GM19324 (cell line): Measurements from ENCODE around the gene RPS17.

ENCODE experiments used
- ATAC-seq: cut with Tn5 transposase; IDR thresholded peaks from one replicate; pipeline ENCODE4 v1.9.1; 2021; ENCODE audit warnings: mild to moderate bottlenecking, moderate library complexity; ENCODE audit not compliant: unreplicated experiment, low FRiP score

RPS17 gene

DNA sequence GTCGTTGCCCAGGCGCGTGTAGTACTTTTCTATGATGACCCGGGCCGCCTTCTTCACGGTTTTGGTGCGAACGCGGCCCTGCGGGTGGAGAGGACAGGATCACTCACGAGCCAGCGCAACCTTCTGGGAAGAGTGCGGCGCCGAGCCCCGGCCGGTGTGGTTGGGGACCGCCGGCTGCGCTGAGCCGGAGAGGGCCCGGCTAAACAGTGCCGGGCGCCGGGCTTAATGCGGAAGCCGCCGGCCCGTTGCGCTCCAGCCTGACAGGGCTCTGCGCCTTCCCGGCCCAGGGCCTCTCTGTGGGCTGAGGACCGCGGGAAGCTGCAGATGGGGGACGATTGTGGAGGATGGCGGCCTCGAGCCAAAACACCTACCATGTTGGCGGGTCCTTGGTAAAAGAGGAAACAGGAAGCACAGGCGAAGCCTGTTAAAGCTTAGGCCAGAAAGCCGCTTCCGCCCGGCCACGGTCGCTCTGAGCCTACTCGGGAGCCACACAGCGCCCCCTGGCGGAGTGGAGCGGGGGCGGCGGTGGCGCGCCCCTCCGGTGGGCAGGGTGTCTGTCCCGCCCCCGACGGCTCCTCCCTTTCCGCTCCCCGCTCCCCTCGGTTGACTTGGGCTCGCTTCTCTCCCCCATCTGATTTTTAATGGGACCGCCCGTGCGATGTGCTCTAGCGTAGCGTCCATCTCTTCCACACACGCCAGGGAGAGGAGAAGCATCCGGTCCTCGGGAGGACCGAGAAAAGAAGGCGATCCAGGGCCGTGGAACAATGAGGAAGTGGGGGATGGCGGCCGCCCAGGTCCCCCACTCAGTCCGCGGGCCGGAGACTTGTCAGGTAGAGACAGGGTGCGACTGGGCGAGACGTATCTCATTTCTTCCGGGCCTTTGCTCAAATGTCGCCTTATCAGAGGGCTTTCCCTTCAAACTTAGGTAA lies at the start of gene RPS17:
Gene RPS17, minus strand, starts transcription at position 403 of the 929 bp plus-strand sequence. Its CDS starts 29 bp downstream, at position 374.
- peak; percentile 98 for ATAC-seq

DNA sequence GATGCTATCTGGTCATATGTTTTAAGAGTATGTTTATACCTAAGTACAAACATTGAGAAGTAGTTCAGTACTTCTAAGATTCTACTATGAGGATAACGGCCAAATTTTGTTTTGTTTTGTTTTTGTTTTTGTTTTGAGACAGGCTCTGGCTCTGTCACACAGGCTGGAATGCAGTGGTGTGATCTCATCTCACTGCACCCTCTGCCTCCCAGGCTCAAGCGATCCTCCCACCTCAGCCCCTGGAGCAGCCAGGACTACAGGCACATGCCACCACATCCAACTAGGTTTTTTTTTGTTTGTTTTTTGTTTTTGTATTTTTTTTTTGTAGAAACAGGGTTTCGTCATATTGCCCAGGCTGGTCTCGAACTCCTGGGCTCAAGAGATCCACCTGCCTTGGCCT lies 47.5 kb upstream of the RPS17 start:
- ATAC-seq = no peak

DNA sequence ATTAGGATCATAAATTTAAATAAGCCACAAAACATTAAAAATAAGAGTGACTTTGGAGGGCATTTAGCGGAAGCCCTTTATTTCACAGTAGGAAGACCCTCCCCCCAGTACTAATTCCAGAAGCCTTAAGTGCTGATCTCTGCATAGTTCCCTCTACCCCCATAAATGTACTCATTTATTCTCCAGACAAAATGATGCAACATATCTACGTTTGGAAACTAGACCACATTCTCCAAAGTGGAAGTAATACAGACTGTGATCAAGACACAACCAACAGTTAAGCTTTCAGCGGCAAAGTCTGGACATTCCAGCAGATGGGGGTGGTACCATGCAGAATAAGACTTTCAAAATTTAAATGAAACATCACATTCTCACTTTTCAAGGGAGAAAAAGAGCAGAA lies 44.8 kb upstream of the RPS17 start:
- ATAC-seq = no peak

DNA sequence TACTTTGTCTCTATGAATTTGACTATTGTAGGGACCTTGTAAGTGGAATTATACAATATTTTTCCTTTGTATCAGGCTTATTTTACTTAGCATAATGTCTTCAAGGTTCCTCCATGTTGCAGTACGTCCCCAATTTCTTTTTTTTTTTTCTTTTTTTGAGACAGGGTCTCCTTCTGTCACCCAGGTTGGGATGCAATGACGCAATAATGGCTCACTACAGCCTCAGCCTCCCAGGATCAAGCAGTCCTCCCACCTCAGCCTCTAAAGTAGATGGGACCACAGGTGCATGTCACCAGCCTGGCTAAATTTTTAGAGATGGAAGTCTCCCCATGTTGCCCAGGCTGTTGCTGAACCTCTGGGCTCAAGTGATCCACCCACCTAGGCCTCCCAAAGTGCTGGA lies 40.5 kb upstream of the RPS17 start:
- ATAC-seq = no peak

DNA sequence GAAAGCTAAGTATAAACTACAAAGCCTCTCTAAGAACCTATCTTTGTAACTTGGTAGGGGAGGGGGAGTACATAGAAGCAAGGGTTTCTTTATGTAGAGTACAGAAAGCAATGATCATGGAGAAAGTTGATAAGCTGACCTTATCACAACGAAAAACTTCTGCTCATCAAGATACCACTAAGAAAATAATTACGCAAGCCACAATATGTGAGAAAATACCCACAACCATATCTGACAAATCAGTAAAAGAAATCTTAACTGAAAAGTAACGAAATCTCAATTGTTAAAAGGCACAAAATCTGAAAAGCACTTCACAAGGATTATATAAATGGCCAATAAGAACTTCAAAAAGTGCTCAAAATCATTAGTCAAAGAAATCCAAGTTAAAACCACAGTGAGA lies 35.1 kb upstream of the RPS17 start:
- ATAC-seq = no peak

DNA sequence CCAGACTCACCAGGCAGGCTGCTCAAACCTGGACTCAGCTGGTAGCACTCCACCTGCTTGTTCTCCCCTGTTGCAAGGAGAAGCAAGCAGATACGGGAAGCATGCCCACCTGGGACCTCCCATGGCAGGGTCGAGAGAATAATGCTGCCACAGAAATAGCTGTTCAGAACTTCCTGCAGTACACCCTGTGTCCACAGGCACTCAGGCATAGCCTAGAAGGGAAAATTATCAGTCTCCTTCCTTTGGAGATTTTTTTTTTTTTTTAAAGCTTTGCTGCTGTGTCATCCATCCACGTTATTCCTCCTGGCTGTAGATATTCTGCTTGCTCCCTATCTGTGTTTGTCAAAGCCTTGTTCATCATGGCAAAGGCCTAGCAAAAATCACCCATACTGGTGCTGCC lies 32.7 kb upstream of the RPS17 start:
- no peak for ATAC-seq

DNA sequence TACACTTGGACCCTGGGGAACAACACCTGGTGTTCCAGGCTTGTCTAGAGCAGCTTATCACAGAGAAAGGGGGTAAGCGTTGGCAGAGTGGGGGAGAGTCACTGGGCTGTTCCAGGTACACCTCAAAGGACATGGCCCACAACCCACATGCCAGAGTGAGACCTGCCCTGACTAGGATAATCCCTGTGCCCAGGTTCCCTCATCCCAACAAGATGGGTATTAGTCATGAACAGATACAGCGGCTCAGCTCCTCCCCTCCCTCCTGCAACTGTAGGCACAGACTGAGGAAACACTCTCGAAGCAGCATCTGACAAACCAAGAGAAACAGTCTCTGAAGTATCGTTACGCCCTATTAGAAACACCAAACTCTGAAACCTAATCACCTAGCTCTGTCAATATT lies 32.1 kb upstream of the RPS17 start:
- no peak for ATAC-seq

DNA sequence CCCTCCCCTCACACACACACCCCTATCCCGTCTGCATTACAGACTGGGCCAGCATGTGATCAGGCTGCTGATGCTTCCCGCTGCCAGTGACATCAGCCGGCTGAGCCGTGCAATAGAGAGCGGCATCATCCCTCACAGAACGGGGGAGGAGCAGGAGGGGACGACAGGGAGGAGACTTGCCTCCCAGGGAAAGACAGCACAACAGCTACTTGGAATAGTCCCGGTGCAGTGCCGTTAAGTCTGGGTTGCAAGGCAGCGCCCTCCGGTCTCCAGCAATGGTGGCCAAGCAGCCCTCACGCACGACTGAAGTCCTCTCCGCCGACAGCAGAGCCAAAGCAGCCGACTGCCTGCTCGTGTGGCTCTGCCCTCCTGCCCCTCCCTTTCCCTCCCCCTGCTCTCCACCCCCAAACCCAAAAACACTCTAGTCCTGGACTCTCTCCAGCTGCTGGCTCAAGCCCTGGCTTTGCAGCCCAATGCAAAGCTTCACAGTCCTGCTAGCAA lies 31.5 kb upstream of the RPS17 start:
- no peak for ATAC-seq

DNA sequence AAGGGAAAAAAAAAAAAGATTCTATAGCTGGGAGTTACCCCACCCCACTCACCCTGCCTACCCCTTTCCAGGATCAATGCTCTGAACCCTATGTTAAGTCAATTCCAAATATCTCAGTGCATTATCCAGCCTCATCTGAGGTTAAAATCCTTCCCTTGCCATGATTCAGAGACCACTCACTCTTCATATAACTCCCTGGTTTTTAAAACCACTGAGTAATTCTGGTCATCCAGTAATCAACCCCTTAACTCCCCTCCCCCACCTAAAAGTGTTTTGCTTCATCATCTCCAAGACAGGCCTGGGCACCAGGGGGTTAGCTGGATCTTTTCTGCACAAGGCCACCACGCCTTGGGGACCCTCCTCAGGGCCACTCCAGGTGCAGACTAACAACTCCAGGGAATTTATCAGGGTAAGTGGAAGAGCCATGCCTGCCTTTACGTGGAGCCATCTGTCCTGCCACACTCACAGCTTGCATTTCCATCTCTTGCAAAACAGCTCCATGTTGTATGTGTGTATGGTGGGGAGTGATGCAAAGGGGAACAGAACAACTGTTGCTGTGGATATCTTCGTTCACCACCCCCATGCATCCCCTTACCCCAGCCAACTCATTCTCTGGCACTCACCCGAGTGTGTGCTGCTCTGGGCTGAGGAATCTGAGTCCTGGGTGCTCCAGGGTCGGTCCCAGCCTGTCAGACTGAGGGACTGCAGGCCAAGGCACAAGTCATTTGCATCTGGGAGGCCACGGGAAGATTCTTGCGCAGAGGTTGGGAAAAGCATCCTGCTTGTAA lies 30.7 kb upstream of the RPS17 start:
- ATAC-seq = no peak

DNA sequence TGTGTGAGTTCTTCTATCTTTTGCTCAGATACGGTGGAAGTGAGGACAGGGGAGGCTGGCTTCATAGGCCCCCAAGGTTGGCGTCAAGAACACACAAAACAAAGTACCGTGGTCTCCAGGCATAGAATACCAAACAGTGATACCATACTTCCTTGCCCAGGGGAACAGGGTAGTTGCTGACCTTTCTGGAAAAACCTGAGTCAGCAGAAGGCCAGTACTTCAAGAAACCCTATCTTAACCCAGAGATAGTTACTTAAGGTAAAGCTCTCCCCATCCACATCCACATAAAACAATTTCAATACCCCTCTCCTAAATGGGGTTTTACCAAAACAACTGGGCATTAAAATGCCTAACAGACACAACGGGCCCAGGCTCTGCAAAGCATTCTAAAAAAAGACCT lies 29.6 kb upstream of the RPS17 start:
- no peak for ATAC-seq

DNA sequence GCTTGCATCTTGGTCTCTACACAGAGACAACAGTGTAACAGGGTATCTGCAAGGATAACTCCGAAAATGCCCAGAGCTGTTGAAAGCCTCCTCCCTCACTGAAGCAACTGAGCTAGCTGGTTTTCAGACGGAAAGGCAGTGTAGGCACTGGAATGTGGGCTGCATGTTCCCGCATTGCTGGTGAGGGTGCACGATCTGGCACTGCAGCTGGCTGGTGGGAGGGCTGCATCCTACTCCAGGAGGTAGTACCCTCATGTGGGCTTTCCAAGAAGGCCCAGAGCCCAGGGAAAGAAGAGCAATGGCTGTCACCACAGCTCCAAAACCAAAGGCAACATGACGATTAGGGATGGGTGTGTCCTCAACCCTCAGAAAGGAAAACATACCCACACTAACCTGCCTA lies 28.7 kb upstream of the RPS17 start:
- no peak for ATAC-seq

DNA sequence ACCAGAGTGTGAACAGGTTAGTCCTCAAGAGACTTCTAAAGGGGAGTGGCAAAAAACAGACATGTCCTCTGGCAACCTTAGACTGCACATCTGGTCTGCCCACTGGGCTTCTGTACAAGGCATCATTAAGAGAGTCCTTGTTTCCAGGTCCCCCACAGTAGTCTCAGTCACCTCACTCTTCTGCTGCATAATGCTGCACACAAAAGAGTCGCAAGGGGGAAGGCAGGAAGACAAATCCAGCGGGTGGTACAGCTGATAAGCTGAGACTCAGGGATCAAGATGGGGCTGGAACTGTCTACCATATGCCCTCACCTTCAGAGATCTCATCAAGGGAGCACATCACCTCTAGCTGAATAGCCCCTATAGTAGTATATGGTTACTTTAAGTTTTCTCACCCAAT lies 27.4 kb upstream of the RPS17 start:
- no peak for ATAC-seq

DNA sequence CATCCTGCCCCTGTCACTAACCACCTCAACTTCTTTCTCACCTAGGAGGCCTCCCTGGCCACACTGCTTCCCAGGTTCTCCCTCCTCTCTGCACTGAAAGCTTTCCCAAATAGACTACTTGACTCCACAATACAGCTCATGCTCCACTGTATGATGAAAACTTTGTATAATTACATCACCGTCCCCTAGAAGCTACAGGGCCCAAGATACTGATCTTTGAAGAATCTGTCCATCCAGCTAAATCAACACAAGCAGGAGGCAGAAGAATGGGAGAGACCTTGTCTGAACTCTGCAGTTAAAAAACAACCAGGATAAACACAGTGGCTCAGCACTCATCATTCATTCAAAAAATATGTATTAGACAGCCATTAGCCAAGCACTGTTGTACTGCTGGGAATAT lies 26.4 kb upstream of the RPS17 start:
- ATAC-seq = no peak

DNA sequence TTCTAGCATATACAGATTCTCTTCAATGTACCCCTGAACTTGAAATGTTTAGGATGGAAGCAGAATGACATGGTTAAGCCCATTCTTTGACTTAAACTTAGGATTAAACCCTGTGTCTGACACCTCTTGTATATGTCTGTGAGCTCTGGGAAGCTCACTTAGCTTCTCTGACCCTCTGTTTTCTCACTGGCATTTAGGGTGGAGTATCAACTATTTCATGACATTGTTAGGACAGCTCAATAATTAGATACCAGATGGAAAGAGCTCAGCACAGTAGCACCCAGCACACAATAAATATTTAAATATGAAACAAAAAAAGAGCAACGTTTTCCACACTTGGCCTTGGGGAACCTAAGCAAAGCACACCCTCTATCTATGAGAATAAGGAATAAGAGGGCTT lies 18.2 kb upstream of the RPS17 start:
- no peak for ATAC-seq

DNA sequence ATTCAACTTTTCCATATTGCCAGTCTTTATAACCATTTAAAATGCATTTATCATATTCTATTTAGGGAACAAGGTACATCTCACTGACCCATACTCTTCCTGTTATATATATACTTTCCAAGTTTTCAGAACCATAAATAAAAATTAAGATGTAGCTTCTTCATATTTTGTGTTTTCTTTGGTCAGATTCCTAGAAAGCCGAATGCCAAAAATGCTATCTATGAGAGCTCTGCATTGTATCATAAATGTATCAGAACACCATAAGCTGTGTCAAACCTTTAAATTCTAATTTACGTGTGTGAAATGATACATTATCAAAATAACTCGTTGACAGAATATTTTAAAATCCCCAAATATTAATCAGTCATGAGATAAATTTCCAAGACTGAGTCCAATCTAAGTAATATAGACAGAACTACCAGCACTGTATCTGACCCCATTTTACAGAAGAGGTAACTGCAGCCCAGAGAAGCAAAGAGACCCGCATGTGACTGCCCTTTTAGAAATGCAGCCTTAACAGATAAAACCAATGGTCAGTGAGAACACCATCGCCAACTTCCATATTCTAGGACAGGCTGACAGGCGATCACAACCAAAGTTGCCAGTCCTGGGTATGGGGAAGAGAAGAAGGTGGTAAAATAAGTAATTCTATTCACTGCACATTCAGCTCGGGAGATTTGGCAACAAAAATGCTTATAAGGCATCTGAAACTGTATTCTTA lies 16.2 kb upstream of the RPS17 start:
- no peak for ATAC-seq

DNA sequence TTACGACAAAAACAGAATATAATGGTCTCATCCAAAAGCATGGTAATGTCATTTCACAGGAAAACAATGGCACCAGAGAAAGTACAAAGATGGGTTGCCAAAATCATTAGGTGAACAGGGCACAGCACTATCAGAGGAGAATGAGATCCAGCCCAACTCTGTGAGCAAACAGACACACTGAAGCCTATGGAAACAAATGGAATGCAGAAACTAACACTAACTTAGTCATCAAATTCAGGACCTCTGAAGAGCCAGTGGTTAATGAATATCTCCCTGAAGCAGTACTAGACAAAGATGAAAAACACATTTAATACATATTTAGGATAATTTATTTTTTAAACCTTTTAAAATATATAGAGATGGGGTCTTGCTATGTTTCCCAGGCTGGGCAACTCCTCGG lies 14.6 kb upstream of the RPS17 start:
- ATAC-seq = no peak

DNA sequence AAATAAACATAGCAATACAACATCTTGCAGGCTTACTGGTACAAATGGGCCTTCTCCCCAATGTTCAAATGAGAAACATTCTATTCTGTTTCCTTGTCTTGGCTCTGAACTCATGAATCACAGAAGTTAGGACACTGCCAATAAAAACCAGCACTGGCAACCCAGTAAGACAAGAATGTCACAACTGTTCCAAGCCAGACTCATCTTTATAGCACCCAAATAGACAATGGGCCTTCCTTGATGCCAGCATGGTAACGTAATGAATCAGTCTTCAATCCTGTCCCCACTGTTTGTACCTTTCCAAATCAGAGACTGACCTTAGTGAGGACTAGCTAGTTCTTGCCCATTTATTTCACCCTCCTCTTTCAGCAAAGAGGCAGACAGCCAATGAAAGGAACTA lies 14.1 kb upstream of the RPS17 start:
- no peak for ATAC-seq

DNA sequence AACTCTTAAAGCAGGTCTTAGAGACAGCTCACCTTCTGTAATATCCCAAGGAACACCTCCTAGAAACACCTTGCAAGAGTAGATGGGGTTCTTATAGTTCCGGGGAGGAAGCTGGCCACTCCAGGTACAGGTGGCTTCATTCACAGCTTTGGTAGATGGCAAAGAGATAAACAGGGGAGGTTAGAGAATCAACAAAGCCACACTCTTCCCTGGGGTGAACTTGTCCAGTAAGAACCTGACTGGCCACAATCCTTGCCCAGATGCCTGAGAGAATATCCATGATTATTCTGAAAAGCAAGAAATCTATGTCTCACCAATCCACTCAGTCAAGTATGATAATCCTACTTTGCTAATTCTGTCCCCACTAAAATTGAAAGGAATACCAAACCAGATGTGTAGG lies 13.6 kb upstream of the RPS17 start:
- ATAC-seq = no peak

DNA sequence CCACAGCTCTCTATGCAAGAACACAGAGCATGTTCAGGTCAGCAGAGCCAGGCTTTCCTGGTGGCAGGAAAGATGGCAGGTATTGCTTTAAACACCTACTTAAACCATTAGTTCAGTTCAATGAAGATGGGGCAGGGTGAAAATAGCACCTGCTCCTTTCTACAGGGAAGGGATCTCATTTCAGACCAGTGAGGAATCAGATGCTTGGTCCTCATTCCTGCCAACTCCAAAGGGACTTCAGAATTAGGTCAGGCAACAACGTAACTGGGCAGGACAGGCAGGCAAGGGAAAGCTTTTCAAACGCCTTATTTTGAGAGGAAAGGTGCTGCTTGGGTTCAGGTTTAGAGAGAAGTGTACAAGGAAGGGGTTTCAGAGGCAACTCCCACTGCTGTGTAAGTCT lies 12.6 kb upstream of the RPS17 start:
- no peak for ATAC-seq

DNA sequence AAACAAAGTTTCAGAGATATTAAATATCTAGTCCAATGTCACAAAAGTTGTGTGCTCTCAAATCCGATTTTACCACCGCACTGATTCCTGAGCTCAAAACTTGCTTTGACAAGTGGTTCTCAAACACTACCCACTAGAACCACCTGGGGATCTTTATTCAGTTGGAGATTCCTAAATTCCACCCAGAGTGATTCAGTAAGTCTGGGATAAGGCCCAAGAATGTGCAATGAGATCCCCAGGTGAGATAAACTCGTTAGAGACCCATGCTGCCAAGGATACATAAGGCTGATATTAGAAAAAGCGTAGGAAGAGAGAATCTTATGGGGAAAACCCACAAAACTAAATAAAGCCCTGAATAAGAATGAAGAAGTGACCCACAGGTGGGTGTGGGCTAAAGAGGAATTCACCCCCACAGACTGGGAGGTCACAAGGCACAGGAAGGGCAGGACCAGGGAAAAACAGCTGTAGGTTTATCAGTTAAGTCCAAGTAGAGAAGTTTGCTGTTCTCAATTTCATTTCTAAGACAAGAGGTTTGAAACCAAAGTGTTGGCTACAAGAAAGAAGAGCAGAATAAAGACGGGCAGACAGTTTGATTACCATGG lies 11.5 kb upstream of the RPS17 start:
- ATAC-seq = no peak
